Neural progenitor cell (in vitro differentiated cells): ENCODE results near the gene STK4.

ENCODE experiments used
- CTCF ChIP-seq: fragments of 200-600 bp; sonication (generic); IDR thresholded peaks from 2 replicates; pipeline ENCODE4 v1.5.1; 2017; ENCODE audit warnings: antibody characterized with exemption, mild to moderate bottlenecking
- EZH2 ChIP-seq: fragments of 200-600 bp; sonication (generic); IDR thresholded peaks from 2 replicates; pipeline ENCODE4 v1.6.1; 2017; ENCODE audit warnings: antibody characterized with exemption, mild to moderate bottlenecking, moderate library complexity
- EZH2phosphoT487 ChIP-seq: fragments of 200-600 bp; sonication (generic); IDR thresholded peaks from 2 replicates; pipeline ENCODE4 v1.6.1; 2017; ENCODE audit warnings: antibody characterized with exemption

GRCh38 chr20:45082468-45082867, 116.2 kb downstream of the STK4 start:
- no peak for TF ChIP-seq CTCF
- TF ChIP-seq EZH2: no peak
- no peak for TF ChIP-seq EZH2phosphoT487
